GM15510 (cell line): ENCODE data around the gene THUMPD1.

ENCODE experiments used
- POLR2A ChIP-seq: IDR thresholded peaks from 3 replicates; pipeline ENCODE4 v1.6.1; 2011; ENCODE audit warnings: borderline replicate concordance; ENCODE audit not compliant: insufficient read length; ENCODE audit errors: extremely low read depth

Gene THUMPD1

GRCh38 chr16:20755238-20755637 lies 13.6 kb upstream of the THUMPD1 start:
- no peak for TF ChIP-seq POLR2A

- no peak for TF ChIP-seq POLR2A
These were observed 12.1 kb upstream of the THUMPD1 start for GRCh38 chr16:20753727-20754126.

DNA sequence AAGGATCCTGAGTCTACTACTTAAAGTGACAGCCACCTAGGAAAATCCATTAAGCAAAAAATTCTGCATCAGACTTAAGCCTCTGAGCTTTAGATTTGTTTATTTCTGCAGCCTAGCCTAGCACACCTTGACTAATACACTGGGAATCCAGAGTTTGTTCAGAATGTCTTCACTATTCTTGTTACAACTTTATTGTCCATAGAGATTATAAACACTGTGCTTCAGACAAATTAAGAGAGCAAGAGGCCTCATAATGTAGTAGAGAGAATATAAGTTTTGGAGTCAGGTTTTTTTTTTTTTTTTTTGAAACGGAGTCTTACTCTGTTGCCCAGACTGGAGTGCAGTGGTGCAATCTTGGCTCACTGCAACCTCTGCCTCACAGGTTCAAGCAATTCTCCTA lies 8.9 kb upstream of the THUMPD1 start:
- TF ChIP-seq POLR2A, result no peak

DNA sequence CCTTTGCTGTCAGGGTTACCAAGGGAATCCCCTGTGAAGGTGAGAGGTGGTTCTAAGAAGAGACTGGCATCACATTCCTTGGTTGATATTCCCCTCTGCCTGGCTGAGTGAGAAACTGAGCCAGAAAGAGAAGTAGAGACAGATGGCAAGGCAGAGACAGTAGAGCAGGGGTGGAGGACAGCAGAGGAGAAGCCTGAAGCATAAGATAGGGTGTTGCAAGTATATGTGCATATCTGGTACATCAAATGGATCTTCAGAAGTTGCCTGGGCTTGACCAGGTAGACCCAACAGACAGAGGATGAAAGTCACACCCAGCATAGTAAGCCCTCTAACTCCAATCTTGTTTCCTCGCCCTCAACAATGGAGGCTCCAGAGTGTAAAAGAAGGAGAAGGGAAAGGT lies 7.9 kb upstream of the THUMPD1 start:
- TF ChIP-seq POLR2A, result no peak

- no peak for TF ChIP-seq POLR2A
These were observed 5.6 kb upstream of the THUMPD1 start for GRCh38 chr16:20747030-20747816.

DNA sequence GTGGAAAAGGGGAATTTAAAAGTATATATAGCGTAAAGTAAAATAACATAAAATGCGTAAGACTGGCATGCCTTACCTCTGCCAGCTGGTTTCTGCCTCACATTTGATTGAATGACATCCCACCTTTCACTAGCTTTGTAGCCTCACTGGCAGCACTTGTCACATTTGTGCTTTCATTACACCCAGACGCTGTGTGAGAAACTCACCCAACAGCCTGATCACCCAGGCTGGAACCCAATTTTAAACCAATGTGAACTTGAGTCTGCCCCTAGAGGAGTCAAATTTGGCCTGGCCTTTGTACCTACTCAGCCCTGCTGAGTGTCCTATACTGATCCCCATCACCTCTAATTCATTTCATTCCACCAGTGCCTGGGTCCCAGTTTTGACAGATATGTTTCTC lies 4.8 kb upstream of the THUMPD1 start:
- TF ChIP-seq POLR2A, result no peak

DNA sequence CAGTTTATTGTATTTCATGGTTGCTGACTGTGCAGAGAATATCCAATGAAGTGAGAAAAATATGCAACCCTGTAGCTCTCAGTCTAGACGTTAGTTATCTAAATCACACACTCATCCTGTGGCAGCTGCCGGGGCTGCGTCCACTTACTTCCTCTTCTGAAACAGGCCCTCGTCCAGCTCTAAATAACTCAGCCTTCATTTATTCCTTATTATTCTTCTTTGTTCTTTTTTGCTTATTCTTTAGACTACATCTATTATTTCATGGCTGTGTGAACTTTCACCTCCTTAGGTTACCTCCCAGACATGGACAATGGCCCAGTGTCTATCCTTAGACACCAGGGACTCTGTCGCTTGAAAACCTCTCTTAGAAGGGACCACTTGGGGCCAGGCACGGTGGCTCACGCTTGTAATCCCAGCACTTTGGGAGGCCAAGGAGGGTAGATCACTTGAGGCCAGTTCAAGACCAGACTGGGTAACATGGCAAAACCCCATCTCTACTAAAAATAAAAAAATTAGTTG lies 3.4 kb upstream of the THUMPD1 start:
- no peak for TF ChIP-seq POLR2A

DNA sequence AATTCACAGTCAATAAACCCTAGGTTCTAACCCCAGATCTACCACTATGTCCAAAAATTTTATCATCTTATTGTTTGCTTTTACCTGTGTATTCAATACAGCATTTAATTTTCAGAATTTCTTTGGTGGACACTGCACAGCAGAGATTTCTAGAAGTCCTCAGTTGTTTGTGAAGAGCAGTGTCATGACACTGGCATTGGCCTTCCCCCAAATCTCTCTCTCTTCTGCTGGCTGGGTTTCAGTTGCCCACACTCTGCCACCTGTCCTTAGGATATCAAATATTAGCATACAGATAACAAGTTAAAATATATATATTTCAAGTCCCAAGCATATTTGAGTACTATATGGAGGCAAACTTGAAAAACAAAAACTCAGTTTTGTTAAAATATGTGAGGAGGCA lies 2.0 kb upstream of the THUMPD1 start:
- no peak for TF ChIP-seq POLR2A

GRCh38 chr16:20740901-20741521 lies 607 bp downstream of the THUMPD1 start:
- TF ChIP-seq POLR2A, result no peak

DNA sequence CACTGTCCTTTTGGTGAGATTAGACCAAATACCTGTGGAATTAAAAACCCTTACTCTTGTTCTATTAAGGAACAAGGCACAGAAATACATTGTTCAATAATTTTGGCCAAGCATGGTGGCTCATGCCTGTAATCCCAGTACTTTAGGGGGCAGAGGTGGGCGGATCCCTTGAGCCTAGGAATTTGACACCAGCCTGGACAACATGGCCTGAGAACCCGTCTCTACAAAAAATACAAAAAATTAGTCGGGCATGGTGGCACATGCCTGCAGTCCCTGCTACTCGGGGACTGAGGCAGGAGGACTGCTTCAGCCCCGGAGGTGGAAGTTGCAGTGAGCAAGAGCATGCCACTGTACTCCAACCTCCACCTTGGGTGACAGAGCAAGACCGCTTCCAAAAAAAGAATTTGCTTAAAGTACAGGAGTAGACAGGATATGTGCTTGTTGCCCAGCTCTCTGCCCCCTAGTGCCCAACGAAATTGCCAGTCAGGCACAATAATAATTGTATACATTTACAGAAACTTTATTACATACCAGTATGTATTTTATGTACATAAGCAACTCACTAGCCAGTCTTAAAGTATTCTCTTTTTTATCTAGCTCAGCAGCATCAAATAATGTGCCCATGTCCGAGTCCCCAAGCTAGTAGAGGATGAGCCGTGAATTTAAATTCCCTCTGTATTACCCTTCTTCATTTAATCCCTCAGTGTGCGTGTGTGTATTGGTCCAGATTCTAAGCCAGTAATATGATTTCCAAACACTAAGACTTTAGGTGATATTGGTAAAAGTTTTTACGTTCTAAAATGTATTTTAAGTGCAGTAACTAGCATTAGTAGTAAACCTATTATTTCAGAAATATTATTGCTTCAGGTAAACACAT lies 1.4 kb downstream of the THUMPD1 start:
- no peak for TF ChIP-seq POLR2A

DNA sequence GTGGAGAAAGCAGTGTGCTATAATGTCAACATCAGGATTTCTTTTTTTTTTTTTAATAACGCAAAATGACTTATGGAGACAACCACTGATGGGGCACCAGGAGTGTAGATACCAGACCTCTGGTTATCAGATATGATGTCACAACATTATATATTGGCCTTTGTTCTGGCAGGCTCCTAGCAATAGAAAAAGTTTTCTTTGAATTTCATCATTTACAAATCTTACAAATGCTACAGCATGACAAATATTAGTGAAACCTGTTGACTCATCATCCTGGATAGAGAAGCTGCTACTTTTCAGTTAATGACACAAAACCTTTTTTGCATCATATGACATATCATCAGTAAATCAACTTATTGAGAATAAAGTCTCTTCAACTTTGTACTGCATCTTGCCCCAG lies 6.1 kb downstream of the THUMPD1 start:
- TF ChIP-seq POLR2A, result no peak

DNA sequence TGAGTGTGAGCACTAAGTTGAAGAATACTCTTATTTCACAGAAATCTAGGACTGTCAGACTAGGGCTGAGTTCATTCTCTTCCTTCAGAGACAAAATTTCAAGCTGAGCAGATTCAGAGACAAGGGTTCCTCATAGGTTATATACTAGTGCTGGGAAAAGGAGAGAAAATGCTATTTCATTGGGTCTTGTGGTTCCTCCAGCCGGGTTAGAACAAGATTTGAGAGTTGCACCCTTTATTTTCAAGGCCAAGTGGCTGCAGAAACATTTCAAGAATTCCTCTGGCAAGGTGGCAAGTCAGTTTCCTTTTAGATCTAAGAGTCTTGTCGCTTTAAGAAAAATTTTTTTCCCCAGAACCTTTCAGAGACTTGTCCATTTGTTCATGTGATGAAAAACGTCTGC lies 6.8 kb downstream of the THUMPD1 start:
- no peak for TF ChIP-seq POLR2A

DNA sequence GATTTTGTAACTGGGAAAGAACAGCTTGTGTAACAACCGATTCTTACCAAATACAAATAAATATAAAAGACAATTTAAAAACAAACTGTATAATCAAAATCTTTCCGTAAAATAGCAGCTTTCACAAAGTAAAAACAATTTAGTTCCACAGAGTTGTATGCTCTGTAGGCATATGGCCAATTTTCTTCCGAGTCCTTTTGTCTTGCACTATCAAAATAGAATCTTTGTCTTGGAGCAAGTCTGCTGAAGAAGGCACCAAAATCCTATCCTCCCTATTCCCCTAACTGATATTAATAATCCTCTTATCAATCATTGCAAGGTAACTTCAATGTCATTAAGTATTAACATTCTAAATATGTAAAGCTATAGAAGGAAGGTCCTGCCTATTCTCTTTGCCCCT lies 7.6 kb downstream of the THUMPD1 start:
- no peak for TF ChIP-seq POLR2A

DNA sequence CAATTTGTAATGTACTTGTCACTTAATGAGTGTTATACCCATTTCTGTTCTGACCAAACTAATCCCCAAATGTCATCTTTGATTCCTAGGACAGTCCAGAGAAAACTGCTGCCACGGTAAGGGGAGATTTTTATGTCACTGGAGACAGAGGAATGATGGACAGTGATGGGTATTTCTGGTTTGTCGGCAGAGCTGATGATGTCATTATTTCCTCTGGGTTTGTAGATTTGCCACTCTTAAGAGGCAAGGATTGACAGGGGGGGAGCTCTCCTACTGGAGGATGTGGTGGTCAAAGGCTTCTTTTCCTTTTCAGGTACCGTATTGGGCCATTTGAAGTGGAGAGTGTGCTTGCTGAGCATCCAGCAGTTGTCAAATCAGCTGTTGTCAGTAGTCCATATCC lies 12.5 kb downstream of the THUMPD1 start:
- TF ChIP-seq POLR2A, result no peak

DNA sequence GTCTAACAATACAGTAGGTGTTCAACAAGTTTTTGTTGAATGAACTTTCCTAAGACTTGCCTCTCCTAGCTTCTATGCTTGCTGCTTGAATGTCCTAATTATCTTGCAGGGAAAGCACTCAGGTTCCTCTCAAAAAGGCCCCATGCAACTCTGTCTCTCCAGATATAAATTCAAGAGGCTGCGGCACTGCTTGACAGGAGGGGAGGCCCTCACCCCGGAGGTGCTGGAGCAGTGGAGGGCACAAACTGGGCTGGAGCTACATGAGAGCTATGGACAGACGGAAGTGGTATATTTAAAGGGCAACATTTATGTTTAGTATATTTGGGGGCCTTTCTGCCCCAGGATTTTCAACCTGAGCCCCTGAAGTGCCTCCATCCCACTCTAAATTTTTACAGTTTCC lies 14.4 kb downstream of the THUMPD1 start:
- TF ChIP-seq POLR2A, result no peak

DNA sequence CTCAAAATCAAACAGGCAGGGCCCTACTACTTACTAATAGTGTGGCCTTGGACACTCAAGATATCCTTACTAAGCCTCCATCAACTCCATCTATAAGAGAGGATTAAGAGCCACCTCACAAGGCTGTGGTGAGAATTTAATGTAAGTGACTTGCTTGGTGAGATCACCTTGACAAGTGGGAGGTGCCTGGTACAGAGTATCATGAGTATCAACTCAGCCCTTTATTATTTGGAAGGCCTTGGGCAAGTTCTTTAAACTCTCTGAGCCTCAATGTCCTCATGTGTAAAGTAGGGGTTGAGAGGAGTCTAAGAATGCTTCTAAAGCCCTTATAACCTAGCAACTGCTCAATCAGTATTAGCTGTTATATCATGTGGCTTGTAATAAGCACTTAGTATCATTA lies 15.0 kb downstream of the THUMPD1 start:
- TF ChIP-seq POLR2A, result no peak

DNA sequence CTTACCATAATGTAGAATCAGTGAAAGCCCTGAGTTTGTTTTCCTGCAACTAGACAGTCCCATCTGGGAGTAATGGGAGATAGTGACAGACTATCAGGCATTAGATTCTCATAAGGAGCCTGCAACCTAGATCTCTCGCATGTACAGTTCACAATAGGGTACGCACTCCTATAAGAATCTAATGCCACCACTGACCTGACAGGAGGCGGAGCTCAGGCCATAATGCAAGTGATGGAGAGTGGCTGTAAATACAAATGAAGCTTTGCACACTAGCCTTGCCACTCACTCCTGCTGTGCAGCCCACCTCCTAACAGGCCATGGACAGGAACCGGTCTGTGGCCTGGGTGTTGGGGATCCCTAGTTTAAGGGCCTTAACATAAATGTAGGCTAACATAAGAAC lies 21.4 kb downstream of the THUMPD1 start:
- TF ChIP-seq POLR2A, result no peak
